Natural killer cell (primary cell): Measurements from ENCODE around the gene DDX10. TPM values are rescaled to one million over a fixed set of nuclear protein-coding genes. Genes with fewer than 3 reads are reported as not detected.
A peak's percentile ranks its signal among the peaks of the same experiment; 100 is the strongest.

Experiments
- ATAC-seq, 3 donors: fragments of 150-1000 bp in 2 of 3; fragments of 200-7000 bp in 1 of 3; cut with Tn5 transposase; 1 replicate in 1 of 3; 2 replicates in 2 of 3; pipeline ENCODE4 v1.10.0; 2021; ENCODE audit warnings: mild to moderate bottlenecking in 2 of 3, moderate library complexity in 2 of 3
- DNase-seq, 2 donors: peaks; one replicate each; pipeline versions ENCODE4 v3.0.0 to v3.0.0-alpha.2; 2013 to 2021; ENCODE audit warnings: mixed read lengths in 1 of 2
- H3K27ac ChIP-seq: one replicate; pipeline ENCODE4 v1.5.1; 2013; ENCODE audit warnings: mild to moderate bottlenecking, low read length
- H3K27me3 ChIP-seq: one replicate; pipeline ENCODE4 v1.6.1; 2013; ENCODE audit warnings: low read length; ENCODE audit not compliant: control insufficient read depth, insufficient read depth
- H3K36me3 ChIP-seq: one replicate; pipeline ENCODE4 v1.6.1; 2013; ENCODE audit warnings: low read length; ENCODE audit not compliant: control insufficient read depth, insufficient read depth
- H3K4me1 ChIP-seq: one replicate; pipeline ENCODE4 v1.6.1; 2013; ENCODE audit warnings: low read length; ENCODE audit not compliant: control insufficient read depth, insufficient read depth
- H3K4me3 ChIP-seq: one replicate; pipeline ENCODE4 v1.5.1; 2013; ENCODE audit warnings: low read length
- H3K9me3 ChIP-seq: one replicate; pipeline ENCODE4 v1.6.1; 2013; ENCODE audit warnings: low read length; ENCODE audit not compliant: control insufficient read depth, insufficient read depth
- H3K27ac Mint-ChIP-seq, 2 donors: one replicate each; pipeline ENCODE4 v1.8.0; 2022; ENCODE audit warnings: mild to moderate bottlenecking in 2 of 2, mixed read lengths in 2 of 2, moderate library complexity in 1 of 2
- H3K27me3 Mint-ChIP-seq, 2 donors: one replicate each; pipeline ENCODE4 v1.8.0; 2022; ENCODE audit warnings: low read depth in 2 of 2, mixed read lengths in 2 of 2
- H3K36me3 Mint-ChIP-seq: one replicate; pipeline ENCODE4 v1.8.0; 2022; ENCODE audit warnings: mixed read lengths
- H3K4me1 Mint-ChIP-seq, 2 donors: one replicate each; pipeline ENCODE4 v1.8.0; 2022; ENCODE audit warnings: mixed read lengths in 2 of 2
- H3K4me3 Mint-ChIP-seq: one replicate; pipeline ENCODE4 v1.8.0; 2022; ENCODE audit warnings: mild to moderate bottlenecking, moderate library complexity, mixed read lengths
- H3K9me3 Mint-ChIP-seq, 2 donors: one replicate each; pipeline ENCODE4 v1.8.0; 2022; ENCODE audit warnings: mixed read lengths in 2 of 2
- WGBS: methylation state at CpG from one replicate; pipeline ENCODE4 v1.1.7; 2013; ENCODE audit warnings: missing lambda C conversion rate; ENCODE audit not compliant: insufficient coverage; 5-methylcytosine and 5-hydroxymethylcytosine counted together
- intact Hi-C: fragments of 100-400 bp; cut with micrococcal nuclease; formaldehyde crosslinking; loops from one replicate; pipeline ENCODE4 v1.14.2; 2022
- total RNA-seq, 4 donors: library from RNA; stranded (reverse); fragments of 120-200 nt in 1 of 4; gene quantifications; one replicate each; pipeline versions ENCODE4 v1.2.3 to v1.2.4, GENCODE V29; 2013 to 2022
- TF ChIP-seq, protein P1 (sequence below): fragments of 200-600 bp; IDR thresholded peaks from one replicate; pipeline ENCODE4 v1.8.0; 2022; ENCODE audit warnings: antibody characterized with exemption

DDX10 gene
- total RNA-seq, 3 donors from 2014 or later (not counting 1 experiment from before 2014, with no cell fraction given) = 23.4 to 30.9 (median 24.9) TPM

DNA sequence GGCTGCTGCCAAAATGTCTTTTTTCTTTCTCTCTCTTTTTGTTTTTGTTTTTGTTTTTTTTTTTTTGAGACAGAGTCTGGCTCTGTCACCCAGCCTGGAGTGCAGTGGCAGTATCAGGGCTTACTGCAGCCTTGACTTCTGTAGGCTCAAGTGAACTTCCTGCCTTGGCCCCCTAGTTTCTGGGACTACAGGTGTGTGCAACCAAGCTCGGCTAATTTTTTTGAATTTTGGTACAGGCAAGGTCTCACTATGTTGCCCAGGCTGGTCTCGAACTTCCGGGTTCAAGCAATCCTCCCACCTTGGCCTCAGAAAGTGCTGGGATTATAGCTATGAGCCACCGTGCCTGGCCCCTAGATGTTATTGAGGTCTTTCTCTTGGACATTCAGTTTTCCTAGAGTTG, 2.2 kb upstream of the DDX10 start:
- H3K27me3 ChIP-seq = no peaks in the 10 kb centered on the region
- Mint-ChIP-seq H3K27ac (no peak overlapping the region), H3K9me3 (no peaks in the 10 kb centered on the region), H3K27me3 (peaks cover under 1 to 2% of the 10 kb centered on the region in 2 donors), H3K4me3 (no peak overlapping the region), H3K4me1 (peaks cover 31 to 33% of the 10 kb centered on the region in 2 donors), H3K36me3 (no peaks in the 10 kb centered on the region)
- intact Hi-C loops = no loop called here
- no peak overlapping the region for H3K27ac ChIP-seq
- TF ChIP-seq, protein P1, sequence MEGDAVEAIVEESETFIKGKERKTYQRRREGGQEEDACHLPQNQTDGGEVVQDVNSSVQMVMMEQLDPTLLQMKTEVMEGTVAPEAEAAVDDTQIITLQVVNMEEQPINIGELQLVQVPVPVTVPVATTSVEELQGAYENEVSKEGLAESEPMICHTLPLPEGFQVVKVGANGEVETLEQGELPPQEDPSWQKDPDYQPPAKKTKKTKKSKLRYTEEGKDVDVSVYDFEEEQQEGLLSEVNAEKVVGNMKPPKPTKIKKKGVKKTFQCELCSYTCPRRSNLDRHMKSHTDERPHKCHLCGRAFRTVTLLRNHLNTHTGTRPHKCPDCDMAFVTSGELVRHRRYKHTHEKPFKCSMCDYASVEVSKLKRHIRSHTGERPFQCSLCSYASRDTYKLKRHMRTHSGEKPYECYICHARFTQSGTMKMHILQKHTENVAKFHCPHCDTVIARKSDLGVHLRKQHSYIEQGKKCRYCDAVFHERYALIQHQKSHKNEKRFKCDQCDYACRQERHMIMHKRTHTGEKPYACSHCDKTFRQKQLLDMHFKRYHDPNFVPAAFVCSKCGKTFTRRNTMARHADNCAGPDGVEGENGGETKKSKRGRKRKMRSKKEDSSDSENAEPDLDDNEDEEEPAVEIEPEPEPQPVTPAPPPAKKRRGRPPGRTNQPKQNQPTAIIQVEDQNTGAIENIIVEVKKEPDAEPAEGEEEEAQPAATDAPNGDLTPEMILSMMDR = no peak
- peaks cover 17% of the 10 kb centered on the region for H3K4me1 ChIP-seq
- no peak for ATAC-seq
- H3K36me3 ChIP-seq = no peaks in the 10 kb centered on the region
- 88% methylated on average over 4 of the region's 4 CpGs for WGBS
- no peak overlapping the region for H3K4me3 ChIP-seq
- no peak for DNase-seq
- no peaks in the 10 kb centered on the region for H3K9me3 ChIP-seq

DNA sequence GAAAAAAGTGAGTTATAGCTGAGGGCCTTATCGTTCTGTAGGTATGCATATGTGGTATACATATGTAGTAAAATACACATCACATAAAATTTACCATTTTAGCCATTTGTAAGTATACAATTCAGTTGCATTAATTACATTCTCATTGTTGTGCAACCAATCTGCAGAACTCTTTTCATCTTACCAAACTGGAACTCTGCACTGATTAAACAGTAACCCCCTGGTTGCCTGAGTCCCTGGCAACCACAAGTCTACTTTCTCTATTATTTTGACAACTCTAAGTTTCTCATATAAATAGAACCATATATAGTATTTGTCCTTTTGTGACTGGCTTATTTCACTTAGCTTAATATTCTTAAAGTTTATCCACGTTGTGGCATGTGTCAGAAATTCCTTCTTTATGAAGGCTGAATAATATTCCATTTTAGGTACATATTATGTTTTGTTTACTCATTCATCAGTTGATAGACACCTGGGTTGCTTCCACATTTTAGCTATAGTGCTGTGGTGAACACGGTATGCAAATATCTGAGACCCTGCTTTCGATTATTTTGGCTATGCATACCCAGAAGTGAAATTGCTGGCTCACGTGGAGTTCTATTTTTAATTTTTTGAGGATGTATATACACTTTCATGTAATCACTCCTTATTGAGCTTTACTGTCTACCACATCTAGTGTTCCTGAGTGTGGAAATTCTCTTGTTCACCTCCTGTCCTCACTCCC, 1.6 kb upstream of the DDX10 start:
- H3K4me1 Mint-ChIP-seq = peaks cover 35 to 37% of the 10 kb centered on the region in 2 donors
- Histone ChIP-seq H3K27me3 (no peaks in the 10 kb centered on the region), H3K36me3 (no peaks in the 10 kb centered on the region), H3K4me3 (no peak overlapping the region), H3K27ac (no peak overlapping the region), H3K4me1 (peaks cover 17% of the 10 kb centered on the region), H3K9me3 (no peaks in the 10 kb centered on the region)
- no peaks in the 10 kb centered on the region for H3K36me3 Mint-ChIP-seq
- DNase-seq (no peak), ATAC-seq (no peak)
- no peaks in the 10 kb centered on the region for H3K9me3 Mint-ChIP-seq
- intact Hi-C loops = no loop called here
- WGBS = 78% methylated on average over 2 of the region's 5 CpGs
- TF ChIP-seq, protein P1 = no peak
- H3K4me3 Mint-ChIP-seq = no peak overlapping the region
- H3K27me3 Mint-ChIP-seq = peaks cover 0 to 2% of the 10 kb centered on the region in 2 donors
- no peak overlapping the region for H3K27ac Mint-ChIP-seq

DNA sequence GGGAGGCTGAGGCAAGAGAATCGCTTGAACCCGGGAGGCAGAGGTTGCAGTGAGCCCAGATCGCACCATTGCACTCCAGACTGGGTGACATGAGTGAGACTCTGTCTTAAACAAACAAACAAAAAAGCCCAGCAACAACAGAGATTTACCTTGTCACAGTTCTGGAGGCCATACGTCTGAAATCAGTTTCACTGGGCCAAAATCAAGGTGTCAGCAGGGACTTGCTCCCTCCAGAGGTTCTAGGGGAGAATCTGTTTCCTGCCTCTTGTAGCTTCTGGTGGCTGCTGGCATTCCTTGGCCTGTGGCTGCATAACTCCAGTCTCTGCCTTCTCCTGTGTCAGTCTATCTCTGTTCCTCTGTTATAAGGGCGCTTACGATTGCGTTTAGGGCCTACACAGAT, 1.5 kb downstream of the DDX10 start:
- no peak overlapping the region for H3K27ac ChIP-seq
- Mint-ChIP-seq H3K4me1 (peaks cover 41 to 59% of the 10 kb centered on the region in 2 donors), H3K36me3 (no peaks in the 10 kb centered on the region), H3K9me3 (no peaks in the 10 kb centered on the region), H3K27me3 (no peaks in the 10 kb centered on the region), H3K4me3 (peak overlapping the region; percentile 100), H3K27ac (peak overlapping the region; percentile 97 to 98)
- 95% methylated on average over 7 of the region's 7 CpGs for WGBS
- DNase-seq (peak in 1 of 2 donors; percentile 13), ATAC-seq (no peak)
- H3K4me1 ChIP-seq = peaks cover 17% of the 10 kb centered on the region
- intact Hi-C loops = no loop called here
- no peak overlapping the region for H3K4me3 ChIP-seq
- TF ChIP-seq, protein P1 = no peak
- H3K36me3 ChIP-seq = peaks cover 2% of the 10 kb centered on the region
- H3K27me3 ChIP-seq = no peaks in the 10 kb centered on the region
- no peaks in the 10 kb centered on the region for H3K9me3 ChIP-seq

DNA sequence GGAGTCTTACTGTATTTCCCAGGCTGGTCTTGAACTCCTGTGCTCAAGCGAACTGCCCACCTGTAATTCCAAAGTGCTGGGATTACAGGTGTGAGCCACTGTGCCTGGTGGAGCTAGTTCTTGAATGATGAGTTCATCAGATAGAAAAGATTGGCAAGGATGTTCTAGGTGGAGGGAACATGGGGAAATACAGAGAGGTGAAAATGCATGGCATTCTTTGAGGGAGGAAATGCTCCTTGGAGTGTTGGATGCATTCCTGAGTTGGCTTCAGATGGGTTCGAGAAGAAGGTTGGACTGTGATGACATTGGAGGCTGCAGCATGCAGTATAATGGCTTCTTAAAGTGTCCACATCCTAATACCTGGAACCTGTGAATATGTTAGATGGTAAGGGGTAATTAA, 4.4 kb downstream of the DDX10 start:
- TF ChIP-seq, protein P1 = no peak
- ATAC-seq (no peak), DNase-seq (no peak)
- Mint-ChIP-seq H3K27me3 (no peaks in the 10 kb centered on the region), H3K27ac (no peak overlapping the region), H3K4me1 (peaks cover 47 to 64% of the 10 kb centered on the region in 2 donors), H3K4me3 (no peak overlapping the region), H3K36me3 (no peaks in the 10 kb centered on the region), H3K9me3 (no peaks in the 10 kb centered on the region)
- Histone ChIP-seq H3K36me3 (peaks cover 2% of the 10 kb centered on the region), H3K4me1 (peaks cover 14% of the 10 kb centered on the region), H3K9me3 (no peaks in the 10 kb centered on the region), H3K4me3 (no peak overlapping the region), H3K27ac (no peak overlapping the region), H3K27me3 (no peaks in the 10 kb centered on the region)
- WGBS = 95% methylated on average over 2 of the region's 2 CpGs
- intact Hi-C loops = no loop called here
